Right lobe of liver (tissue), 6 donors: ENCODE measurements around the gene HYOU1. TPM values are rescaled to one million over a fixed set of nuclear protein-coding genes. Genes with fewer than 3 reads are reported as not detected.

Source experiments
- ATAC-seq, 4 donors: fragments of 200-7000 bp; cut with Tn5 transposase; one replicate each; pipeline ENCODE4 v1.9.1; 2020; ENCODE audit warnings: mild to moderate bottlenecking in 4 of 4, moderate library complexity in 4 of 4
- DNase-seq, 3 donors: peaks; one replicate each; pipeline ENCODE4 v3.0.0-alpha.2; 2020
- H3K27ac ChIP-seq, 3 donors: fragments of 200-600 bp; one replicate each; pipeline ENCODE4 v1.8.0; 2022
- H3K27me3 ChIP-seq, 2 donors: fragments of 200-600 bp; one replicate each; pipeline ENCODE4 v1.8.0; 2022
- H3K36me3 ChIP-seq, 4 donors: fragments of 200-600 bp; sonication (generic) in 1 of 4; one replicate each; pipeline versions ENCODE4 v1.5.1 to v1.8.0; 2017 to 2022; ENCODE audit warnings: control low read depth in 1 of 4
- H3K4me1 ChIP-seq, 4 donors: fragments of 200-600 bp; sonication (generic) in 1 of 4; one replicate each; pipeline versions ENCODE4 v1.5.1 to v1.8.0; 2017 to 2022; ENCODE audit warnings: control low read depth in 1 of 4
- H3K4me3 ChIP-seq, 3 donors: fragments of 200-600 bp; one replicate each; pipeline ENCODE4 v1.8.0; 2022
- H3K9me3 ChIP-seq, 4 donors: fragments of 200-600 bp; sonication (generic) in 1 of 4; one replicate each; pipeline versions ENCODE4 v1.5.1 to v1.8.0; 2017 to 2022; ENCODE audit warnings: control low read depth in 1 of 4
- CTCF ChIP-seq, 4 donors: fragments of 200-600 bp in 3 of 4; fragments of 450-650 bp in 1 of 4; IDR thresholded peaks; one replicate each; pipeline versions ENCODE4 v1.5.1 to v1.8.0; 2016 to 2022; ENCODE audit warnings: antibody characterized with exemption in 4 of 4, mild to moderate bottlenecking in 2 of 4
- POLR2A ChIP-seq: fragments of 450-650 bp; IDR thresholded peaks from one replicate; pipeline ENCODE4 v1.6.1; 2017; ENCODE audit warnings: antibody characterized with exemption, mild to moderate bottlenecking
- WGBS: methylation state at CpG from one replicate; pipeline ENCODE4 v1.1.6; 2018; ENCODE audit warnings: low coverage, low lambda C conversion rate; ENCODE audit not compliant: insufficient coverage; ENCODE audit errors: missing lambda C conversion rate; 5-methylcytosine and 5-hydroxymethylcytosine counted together
- intact Hi-C, 2 donors: fragments of 100-400 bp; cut with DNase I; formaldehyde crosslinking; loops; one replicate each; pipeline versions ENCODE4 v1.11.2 to v1.14.1; 2022
- total RNA-seq, 6 experiments: library from RNA; depleted of rRNA in 2 of 6; stranded (reverse); fragments of >200 nt in 2 of 6; fragmentation: NEBNext Ultra II Directional in 3 of 6; extraction: Animal tissue kit (Norgen Biotek cat#: 25700) in 3 of 6; gene quantifications; one replicate each; pipeline versions ENCODE4 v1.1.0 to v1.2.4, GENCODE V29; 2016 to 2023
- donor health status: DM: no; HTN: yes; CAD: no.
- donor health status: DM: no; HTN: no; CAD: no.
- donor health status: DM: no; HTN: no; CAD: no.
- donor health status: DM: no; HTN: yes; CAD: no.
- donor health status: DM: no; HTN: yes; CAD: no.

The HYOU1 gene
- total RNA-seq, 6 experiments from 2014 or later = 107 to 202 (median 171) TPM

- Histone ChIP-seq H3K27ac (peak overlapping the region; percentile 67 to 88 (median 87)), H3K36me3 (peaks cover 0 to 21% (median 9%) of the 10 kb centered on the region in 4 donors), H3K4me1 (peaks cover 0 to 19% (median 7%) of the 10 kb centered on the region in 4 donors), H3K4me3 (peak overlapping the region; percentile 56 to 79 (median 70)), H3K9me3 (no peaks in the 10 kb centered on the region), H3K27me3 (no peaks in the 10 kb centered on the region)
- peak; percentile 73 to 87 (median 80) for ATAC-seq
- intact Hi-C loops = no loop called here
- WGBS = 0% methylated on average over 5 of the region's 19 CpGs
- TF ChIP-seq CTCF (IDR thresholded peaks at IDR 0.05) (peak; percentile 64 to 73 (median 66)), POLR2A (no peak)
- DNase-seq = peak; percentile 86 to 90 (median 88)
These were observed 37.7 kb upstream of the HYOU1 start for GRCh38 chr11:119094816-119095065.

- intact Hi-C loops = no loop called here
- Histone ChIP-seq H3K4me1 (peaks cover 0 to 19% (median 7%) of the 10 kb centered on the region in 4 donors), H3K4me3 (peak overlapping the region; percentile 56 to 79 (median 70)), H3K27ac (peak overlapping the region; percentile 67 to 88 (median 87)), H3K27me3 (no peaks in the 10 kb centered on the region), H3K36me3 (peaks cover 0 to 21% (median 9%) of the 10 kb centered on the region in 4 donors), H3K9me3 (no peaks in the 10 kb centered on the region)
- TF ChIP-seq POLR2A (no peak), CTCF (IDR thresholded peaks at IDR 0.05) (no peak)
- DNase-seq (peak in 1 of 3 donors; percentile 57), ATAC-seq (peak; percentile 3 to 14 (median 10))
- WGBS = 3% methylated on average over 14 of the region's 81 CpGs
These were observed 37.2 kb upstream of the HYOU1 start for GRCh38 chr11:119093942-119094815.

- intact Hi-C loops = no loop called here
- H3K27ac ChIP-seq = peak overlapping the region; percentile 67 to 88 (median 87)
- H3K4me1 ChIP-seq = peaks cover 0 to 19% (median 7%) of the 10 kb centered on the region in 4 donors
- TF ChIP-seq POLR2A (no peak), CTCF (IDR thresholded peaks at IDR 0.05) (no peak)
- no peaks in the 10 kb centered on the region for H3K27me3 ChIP-seq
- H3K36me3 ChIP-seq = peaks cover 0 to 17% (median 8%) of the 10 kb centered on the region in 4 donors
- ATAC-seq = no peak
- DNase-seq = no peak
- WGBS = 51% methylated on average over 7 of the region's 12 CpGs
- peak overlapping the region in 1 of 3 donors; percentile 56 for H3K4me3 ChIP-seq
- no peaks in the 10 kb centered on the region for H3K9me3 ChIP-seq
These were observed 36.2 kb upstream of the HYOU1 start for GRCh38 chr11:119092880-119093842.

- no peaks in the 10 kb centered on the region for H3K9me3 ChIP-seq
- no peak for ATAC-seq
- 82% methylated on average over 8 of the region's 13 CpGs for WGBS
These were observed 35.2 kb upstream of the HYOU1 start for GRCh38 chr11:119091966-119092879.

More at GRCh38 chr11:119091966-119092879, 35.2 kb upstream of the HYOU1 start:
- Histone ChIP-seq H3K36me3 (peaks cover 0 to 8% (median 2%) of the 10 kb centered on the region in 4 donors), H3K27me3 (no peaks in the 10 kb centered on the region), H3K4me1 (peaks cover 0 to 19% (median 7%) of the 10 kb centered on the region in 4 donors), H3K27ac (no peak overlapping the region), H3K4me3 (no peak overlapping the region)
- intact Hi-C loops = no loop called here
- TF ChIP-seq POLR2A = no peak
- no peak for TF ChIP-seq CTCF (IDR thresholded peaks at IDR 0.05)
- DNase-seq = no peak
